Loucy (cell line): ENCODE measurements around the gene FBXL15.

Experiments used
- H2AFZ ChIP-seq: fragments of 200-600 bp; sonication (generic); 2 replicates; pipeline ENCODE4 v1.6.0; 2016; ENCODE audit warnings: antibody characterized with exemption, mild to moderate bottlenecking, low read length, moderate library complexity
- H3F3A ChIP-seq: fragments of 200-600 bp; 2 replicates; pipeline ENCODE4 v1.6.0; 2016; ENCODE audit warnings: antibody characterized with exemption, low read depth, mild to moderate bottlenecking
- H3K27me3 ChIP-seq: fragments of 200-600 bp; sonication (generic); 2 replicates; pipeline ENCODE4 v1.6.1; 2014; ENCODE audit warnings: low read length, mild to moderate bottlenecking; ENCODE audit not compliant: insufficient read depth, poor library complexity, severe bottlenecking
- H3K36me3 ChIP-seq: fragments of 200-600 bp; sonication (generic); 2 replicates; pipeline ENCODE4 v1.6.1; 2016; ENCODE audit warnings: low read length; ENCODE audit not compliant: insufficient read depth
- H3K4me1 ChIP-seq: fragments of 200-600 bp; sonication (generic); 2 replicates; pipeline ENCODE4 v1.5.1; 2014; ENCODE audit warnings: low read length, mild to moderate bottlenecking; ENCODE audit not compliant: insufficient read depth, poor library complexity, severe bottlenecking
- H3K4me2 ChIP-seq: fragments of 200-600 bp; sonication (generic); 2 replicates; pipeline ENCODE4 v1.6.0; 2014; ENCODE audit warnings: antibody characterized with exemption, low read length, low read depth, mild to moderate bottlenecking; ENCODE audit not compliant: poor library complexity, severe bottlenecking
- H3K4me3 ChIP-seq: fragments of 200-600 bp; sonication (generic); 2 replicates; pipeline ENCODE4 v1.5.1; 2014; ENCODE audit warnings: low read length, mild to moderate bottlenecking, mixed read lengths; ENCODE audit not compliant: poor library complexity, severe bottlenecking
- H3K79me2 ChIP-seq: fragments of 200-600 bp; sonication (generic); 2 replicates; pipeline ENCODE4 v1.6.1; 2014; ENCODE audit warnings: low read length; ENCODE audit not compliant: insufficient read depth
- H3K9ac ChIP-seq: fragments of 200-600 bp; sonication (generic); 2 replicates; pipeline ENCODE4 v1.6.0; 2014; ENCODE audit warnings: mild to moderate bottlenecking, low read depth, low read length, moderate library complexity; ENCODE audit not compliant: poor library complexity, severe bottlenecking
- H3K9me2 ChIP-seq: fragments of 200-600 bp; sonication (generic); replicated peaks from 2 replicates; pipeline ENCODE4 v1.6.1; 2016; ENCODE audit warnings: low read depth, low read length, mixed read lengths
- H3K9me3 ChIP-seq: fragments of 200-600 bp; sonication (generic); 2 replicates; pipeline ENCODE4 v1.6.1; 2014; ENCODE audit warnings: mild to moderate bottlenecking, antibody characterized with exemption, low read length, low read depth; ENCODE audit not compliant: insufficient read depth
- H4K20me1 ChIP-seq: fragments of 200-600 bp; sonication (generic); 2 replicates; pipeline ENCODE4 v1.6.0; 2014; ENCODE audit warnings: antibody characterized with exemption, low read length, mild to moderate bottlenecking; ENCODE audit not compliant: insufficient read depth, poor library complexity, severe bottlenecking
- EZH2phosphoT487 ChIP-seq: fragments of 200-600 bp; IDR thresholded peaks from 2 replicates; pipeline ENCODE4 v1.6.1; 2018; ENCODE audit warnings: antibody characterized with exemption, mild to moderate bottlenecking, moderate library complexity, borderline replicate concordance
- TF ChIP-seq, protein P1 (sequence below): fragments of 200-600 bp; sonication (generic); conservative IDR thresholded peaks from 2 replicates; pipeline ENCODE4 v1.5.1; 2014; ENCODE audit warnings: mild to moderate bottlenecking, antibody characterized with exemption, low read length

The FBXL15 gene

GRCh38 chr10:102463983-102464382 is 43.3 kb downstream of the FBXL15 start:
- Histone ChIP-seq H3K27me3 (no peaks in the 10 kb centered on the region), H4K20me1 (no peaks in the 10 kb centered on the region), H3K4me1 (peaks cover 16% of the 10 kb centered on the region), H3K36me3 (no peaks in the 10 kb centered on the region), H3K4me3 (no peak overlapping the region), H3K9ac (no peak overlapping the region), H3K9me2 (no peaks in the 10 kb centered on the region), H3K4me2 (no peak overlapping the region), H3K9me3 (no peaks in the 10 kb centered on the region), H3F3A (no peaks in the 10 kb centered on the region), H3K79me2 (no peaks in the 10 kb centered on the region), H2AFZ (no peak overlapping the region)
- no peak for TF ChIP-seq EZH2phosphoT487
- TF ChIP-seq, protein P1, sequence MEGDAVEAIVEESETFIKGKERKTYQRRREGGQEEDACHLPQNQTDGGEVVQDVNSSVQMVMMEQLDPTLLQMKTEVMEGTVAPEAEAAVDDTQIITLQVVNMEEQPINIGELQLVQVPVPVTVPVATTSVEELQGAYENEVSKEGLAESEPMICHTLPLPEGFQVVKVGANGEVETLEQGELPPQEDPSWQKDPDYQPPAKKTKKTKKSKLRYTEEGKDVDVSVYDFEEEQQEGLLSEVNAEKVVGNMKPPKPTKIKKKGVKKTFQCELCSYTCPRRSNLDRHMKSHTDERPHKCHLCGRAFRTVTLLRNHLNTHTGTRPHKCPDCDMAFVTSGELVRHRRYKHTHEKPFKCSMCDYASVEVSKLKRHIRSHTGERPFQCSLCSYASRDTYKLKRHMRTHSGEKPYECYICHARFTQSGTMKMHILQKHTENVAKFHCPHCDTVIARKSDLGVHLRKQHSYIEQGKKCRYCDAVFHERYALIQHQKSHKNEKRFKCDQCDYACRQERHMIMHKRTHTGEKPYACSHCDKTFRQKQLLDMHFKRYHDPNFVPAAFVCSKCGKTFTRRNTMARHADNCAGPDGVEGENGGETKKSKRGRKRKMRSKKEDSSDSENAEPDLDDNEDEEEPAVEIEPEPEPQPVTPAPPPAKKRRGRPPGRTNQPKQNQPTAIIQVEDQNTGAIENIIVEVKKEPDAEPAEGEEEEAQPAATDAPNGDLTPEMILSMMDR, result no peak

GRCh38 chr10:102465466-102465865 is 44.8 kb downstream of the FBXL15 start:
- Histone ChIP-seq H3K27me3 (no peaks in the 10 kb centered on the region), H2AFZ (no peak overlapping the region), H3K9me2 (no peaks in the 10 kb centered on the region), H3K79me2 (no peaks in the 10 kb centered on the region), H3K9ac (no peak overlapping the region), H3K4me3 (no peak overlapping the region), H3K9me3 (no peaks in the 10 kb centered on the region), H3F3A (no peaks in the 10 kb centered on the region), H3K4me1 (peaks cover 16% of the 10 kb centered on the region), H4K20me1 (no peaks in the 10 kb centered on the region), H3K36me3 (no peaks in the 10 kb centered on the region), H3K4me2 (no peak overlapping the region)
- no peak for TF ChIP-seq EZH2phosphoT487
- TF ChIP-seq, protein P1, result no peak

DNA sequence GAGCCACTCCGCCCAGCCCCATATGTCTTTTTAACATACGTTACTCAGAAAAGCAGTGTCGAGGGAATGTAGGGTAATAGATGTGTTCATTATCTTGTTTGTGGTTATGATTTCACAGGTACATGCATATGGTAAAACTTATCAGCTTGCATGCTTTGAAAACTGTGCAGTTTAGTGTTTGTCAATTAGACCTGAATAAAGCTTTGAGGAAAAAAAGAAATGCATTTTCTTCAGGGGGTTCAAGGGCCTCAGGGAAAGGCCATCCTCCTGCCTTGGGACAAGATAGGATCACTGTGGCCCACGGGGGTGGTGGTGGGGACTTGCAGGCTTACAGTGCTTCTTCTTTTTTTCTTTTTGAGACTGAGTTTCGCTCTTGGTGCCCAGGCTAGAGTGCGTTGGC is 46.7 kb downstream of the FBXL15 start:
- no peak overlapping the region for H3K4me2 ChIP-seq
- TF ChIP-seq, protein P1, result no peak
- no peak for TF ChIP-seq EZH2phosphoT487

More for the DNA sequence above, 46.7 kb downstream of the FBXL15 start:
- Histone ChIP-seq H3K4me1 (peaks cover under 1% of the 10 kb centered on the region), H2AFZ (no peak overlapping the region), H3K9me2 (no peaks in the 10 kb centered on the region), H3K27me3 (no peaks in the 10 kb centered on the region), H3K9me3 (no peaks in the 10 kb centered on the region), H4K20me1 (no peaks in the 10 kb centered on the region), H3K79me2 (no peaks in the 10 kb centered on the region), H3F3A (no peaks in the 10 kb centered on the region), H3K9ac (no peak overlapping the region), H3K4me3 (no peak overlapping the region), H3K36me3 (no peaks in the 10 kb centered on the region)
